HG02763 (cell line): Measurements from ENCODE around the gene AK1.
"Not testable (repeated sequence)": the region's sequence is repeated elsewhere in the genome, so short reads cannot be mapped to it uniquely, and the experiment has no call there.

ENCODE experiments used
- ATAC-seq: cut with Tn5 transposase; IDR thresholded peaks from one replicate; pipeline ENCODE4 v1.9.1; 2021; ENCODE audit warnings: mild to moderate bottlenecking, moderate library complexity; ENCODE audit not compliant: unreplicated experiment

AK1 gene

GRCh38 chr9:127852829-127853228, 24.6 kb downstream of the AK1 start:
- no peak for ATAC-seq

DNA sequence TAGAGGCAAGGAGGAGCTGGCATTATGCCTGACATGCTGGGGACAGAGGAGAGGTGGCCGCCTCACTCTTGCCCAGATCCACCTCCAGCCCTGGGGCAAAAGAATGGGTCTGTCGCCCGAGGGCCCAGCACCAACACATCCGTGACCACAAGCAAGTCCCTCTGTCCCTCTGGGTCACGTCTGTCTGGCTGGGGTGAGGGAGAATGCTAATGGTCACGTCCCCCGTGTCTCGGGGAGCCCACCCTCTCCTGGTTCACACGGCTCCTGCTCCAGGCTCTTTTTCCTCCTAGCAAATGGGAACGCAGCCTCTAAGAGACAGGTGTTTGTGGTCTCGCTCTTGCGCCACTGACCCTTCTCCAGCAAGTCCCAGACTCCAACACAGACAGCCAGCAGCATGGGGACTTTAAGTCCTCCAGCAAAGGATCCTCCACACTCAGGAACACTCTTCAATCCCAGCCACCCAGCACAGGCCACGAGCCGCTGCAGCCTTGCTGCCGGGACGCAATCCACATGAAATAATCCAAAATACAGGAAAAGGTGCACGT, 27.1 kb downstream of the AK1 start:
- no peak for ATAC-seq

GRCh38 chr9:127848756-127849504, 28.5 kb downstream of the AK1 start:
- ATAC-seq, result no peak

- ATAC-seq, result no peak
Observed at GRCh38 chr9:127847833-127848755, 29.4 kb downstream of the AK1 start.

GRCh38 chr9:127847178-127847510, 30.3 kb downstream of the AK1 start:
- no peak for ATAC-seq

DNA sequence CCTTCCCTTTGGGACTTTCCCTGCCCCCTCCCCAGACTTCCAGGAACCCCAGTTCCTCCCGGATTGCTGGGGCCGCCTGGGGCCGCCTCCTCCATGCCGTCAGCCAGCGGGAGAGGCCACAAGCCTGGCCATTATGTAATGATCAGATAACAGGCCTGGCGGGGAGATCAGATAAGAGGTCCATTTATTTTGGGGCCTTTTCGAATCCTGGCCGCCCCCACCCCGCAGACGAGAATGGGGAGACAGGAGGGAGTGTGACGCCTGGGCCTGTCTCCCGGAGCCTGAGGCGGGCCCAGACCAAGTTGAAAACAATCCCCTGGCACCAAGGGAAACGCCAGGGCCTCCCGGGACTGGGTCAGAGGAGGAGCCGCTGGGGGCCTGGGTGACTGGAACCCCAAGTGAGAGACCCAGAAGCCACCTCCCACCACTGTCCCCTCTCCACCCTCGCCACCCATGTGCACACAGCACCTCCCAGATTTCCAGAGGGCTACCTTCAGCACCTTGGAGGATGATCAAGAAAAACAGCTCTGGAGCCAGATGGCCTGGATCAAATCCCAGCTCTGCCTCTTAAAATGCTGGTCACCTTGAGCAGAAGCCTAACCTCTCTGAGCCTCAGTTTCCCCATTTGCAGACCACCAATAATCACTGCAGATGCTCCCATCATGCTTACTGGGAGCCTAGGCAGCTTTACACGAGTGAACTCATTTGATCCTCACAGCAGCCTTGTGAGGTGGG, 30.9 kb downstream of the AK1 start:
- ATAC-seq, result no peak

DNA sequence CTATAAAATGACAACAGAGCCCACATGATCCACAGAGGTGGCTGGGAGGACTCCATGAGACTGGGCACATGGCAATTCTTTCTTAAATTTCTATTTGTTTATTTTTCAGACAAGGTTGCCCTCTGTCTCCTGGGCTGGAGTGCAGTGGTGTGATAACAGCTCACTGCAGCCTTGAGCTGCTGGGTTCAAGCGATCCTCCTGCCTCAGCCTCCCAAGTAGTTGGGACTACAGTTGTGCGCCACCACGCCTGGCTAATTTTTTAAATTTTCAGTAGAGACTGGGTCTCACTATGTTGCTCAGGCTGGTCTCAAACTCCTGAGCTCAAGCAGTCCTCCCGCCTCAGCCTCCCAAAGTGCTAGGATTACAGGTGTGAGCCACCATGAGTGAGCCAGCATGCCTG, 31.9 kb downstream of the AK1 start:
- ATAC-seq, result not testable (repeated sequence)

DNA sequence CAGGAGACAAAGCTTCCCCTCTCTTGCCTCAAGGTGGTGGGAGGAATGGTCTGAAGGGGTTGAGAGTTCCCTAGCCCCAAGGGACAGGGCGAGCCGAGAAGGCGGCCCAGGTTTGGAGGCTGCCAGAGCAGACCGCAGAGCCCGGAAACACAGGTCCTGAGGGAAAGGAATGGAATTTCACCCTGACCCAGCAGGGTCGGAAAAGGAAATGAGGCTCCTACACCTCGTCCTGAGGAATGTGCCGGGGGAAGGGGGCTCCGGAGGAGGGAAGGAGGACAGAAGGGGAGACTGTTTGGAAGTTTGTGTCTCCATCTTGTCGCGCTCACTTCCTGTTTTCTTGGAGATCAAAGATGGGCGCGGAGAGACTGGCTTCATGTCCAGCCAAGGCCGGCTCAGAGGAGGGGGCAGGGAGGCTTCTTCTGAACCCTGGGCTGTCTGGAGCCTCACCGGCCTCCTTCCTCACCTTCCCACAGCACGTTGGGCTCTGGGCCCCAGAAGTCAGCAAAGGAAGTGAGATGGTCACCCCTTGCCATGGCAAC, 32.6 kb downstream of the AK1 start:
- ATAC-seq, result no peak

- ATAC-seq, result no peak
Observed at GRCh38 chr9:127841087-127841835, 36.2 kb downstream of the AK1 start.

DNA sequence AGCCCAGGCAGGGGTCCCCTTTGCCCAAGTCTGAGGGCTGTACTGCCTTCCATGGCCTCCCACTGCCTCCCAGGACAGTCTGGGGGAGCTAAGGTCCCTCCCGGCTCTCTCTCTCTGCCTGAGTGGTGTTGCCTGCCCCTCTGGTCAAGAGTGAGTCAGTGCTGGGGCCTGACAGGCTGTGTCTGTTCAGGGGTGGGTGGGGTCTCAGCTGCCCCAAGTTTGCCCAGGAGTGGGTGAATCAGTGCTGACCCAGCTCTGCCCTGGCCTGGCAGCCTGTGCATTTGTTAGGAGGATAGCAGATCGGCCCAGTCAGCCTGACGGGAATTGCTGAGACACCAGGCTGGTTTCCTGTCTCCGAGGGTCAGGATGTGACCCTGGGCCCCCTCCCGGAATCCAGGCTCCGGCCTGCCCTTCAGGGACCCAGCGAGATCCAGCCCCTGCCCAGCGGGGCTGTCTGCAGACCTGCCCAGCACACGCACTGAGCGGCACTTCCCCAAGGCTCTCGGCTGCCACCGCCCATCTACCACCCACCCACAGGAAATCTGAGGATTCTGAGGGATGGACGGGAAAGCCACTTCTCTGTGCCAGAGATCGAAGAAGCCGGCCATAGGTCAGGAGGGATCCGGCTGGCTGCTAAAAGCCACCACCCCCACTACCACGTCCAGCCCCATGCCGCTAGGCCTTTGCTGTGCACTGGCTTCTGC, 38.9 kb downstream of the AK1 start:
- ATAC-seq, result no peak

DNA sequence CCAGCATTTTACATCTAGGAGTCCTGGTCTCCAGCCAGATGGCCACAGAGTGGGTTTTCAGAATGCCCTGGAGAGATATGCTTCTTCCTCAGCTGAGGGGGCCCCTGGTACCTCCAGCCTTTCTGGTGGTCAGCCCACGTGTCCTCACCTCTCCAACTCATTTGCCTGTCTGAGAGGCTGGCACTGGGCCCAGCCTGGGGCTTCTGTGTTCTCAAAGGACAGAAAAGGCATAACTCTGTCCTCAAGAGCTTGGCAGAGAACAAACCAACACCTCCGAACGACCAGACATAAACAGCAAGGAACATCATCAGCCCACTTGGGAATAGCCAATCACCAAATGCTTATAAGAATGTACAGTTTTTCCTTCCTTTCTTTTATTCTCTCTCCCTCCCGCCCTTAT, 40.1 kb downstream of the AK1 start:
- no peak for ATAC-seq

DNA sequence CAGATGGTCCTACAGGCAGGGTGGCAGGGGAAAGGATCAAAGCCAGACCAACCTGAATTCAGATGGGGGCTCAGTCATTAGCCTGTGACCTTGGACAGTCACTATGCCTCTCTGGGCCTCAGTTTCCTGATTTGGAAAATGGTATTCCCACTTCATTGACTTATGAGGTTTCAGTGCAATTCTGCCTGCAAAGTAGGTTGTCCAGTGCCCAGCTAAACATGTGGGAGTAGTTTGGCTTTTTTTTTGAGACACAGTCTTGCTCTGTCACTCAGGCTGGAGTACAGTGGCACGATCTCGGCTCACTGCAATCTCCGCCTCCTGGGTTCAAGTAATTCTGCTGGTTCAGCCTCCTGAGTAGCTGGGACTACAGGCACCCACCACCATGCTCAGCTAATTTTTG, 40.9 kb downstream of the AK1 start:
- ATAC-seq, result not testable (repeated sequence)

- no peak for ATAC-seq
Observed at GRCh38 chr9:127835991-127836516, 41.4 kb downstream of the AK1 start.

DNA sequence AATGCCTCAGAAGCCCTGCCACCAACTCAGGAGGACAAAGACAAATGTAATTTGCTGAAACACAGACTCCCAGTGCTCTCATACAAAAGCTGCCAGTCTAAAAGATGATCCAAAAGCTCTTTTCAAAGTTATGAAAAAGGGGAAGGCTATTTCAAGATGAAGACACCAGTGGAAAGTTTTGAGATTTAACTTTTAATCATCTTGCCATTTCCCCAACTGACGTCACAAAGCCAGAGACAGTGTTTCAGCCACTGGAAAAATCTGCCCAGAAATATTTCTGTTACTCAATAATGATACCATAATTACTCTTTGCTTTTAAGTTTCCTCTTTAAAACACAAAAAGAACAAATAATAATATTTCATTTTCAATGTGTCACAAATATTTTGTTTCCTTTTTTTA, 43.9 kb downstream of the AK1 start:
- no peak for ATAC-seq

- no peak for ATAC-seq
Observed at GRCh38 chr9:127832248-127832647, 45.2 kb downstream of the AK1 start.

GRCh38 chr9:127829205-127829906, 48.1 kb downstream of the AK1 start:
- no peak for ATAC-seq

DNA sequence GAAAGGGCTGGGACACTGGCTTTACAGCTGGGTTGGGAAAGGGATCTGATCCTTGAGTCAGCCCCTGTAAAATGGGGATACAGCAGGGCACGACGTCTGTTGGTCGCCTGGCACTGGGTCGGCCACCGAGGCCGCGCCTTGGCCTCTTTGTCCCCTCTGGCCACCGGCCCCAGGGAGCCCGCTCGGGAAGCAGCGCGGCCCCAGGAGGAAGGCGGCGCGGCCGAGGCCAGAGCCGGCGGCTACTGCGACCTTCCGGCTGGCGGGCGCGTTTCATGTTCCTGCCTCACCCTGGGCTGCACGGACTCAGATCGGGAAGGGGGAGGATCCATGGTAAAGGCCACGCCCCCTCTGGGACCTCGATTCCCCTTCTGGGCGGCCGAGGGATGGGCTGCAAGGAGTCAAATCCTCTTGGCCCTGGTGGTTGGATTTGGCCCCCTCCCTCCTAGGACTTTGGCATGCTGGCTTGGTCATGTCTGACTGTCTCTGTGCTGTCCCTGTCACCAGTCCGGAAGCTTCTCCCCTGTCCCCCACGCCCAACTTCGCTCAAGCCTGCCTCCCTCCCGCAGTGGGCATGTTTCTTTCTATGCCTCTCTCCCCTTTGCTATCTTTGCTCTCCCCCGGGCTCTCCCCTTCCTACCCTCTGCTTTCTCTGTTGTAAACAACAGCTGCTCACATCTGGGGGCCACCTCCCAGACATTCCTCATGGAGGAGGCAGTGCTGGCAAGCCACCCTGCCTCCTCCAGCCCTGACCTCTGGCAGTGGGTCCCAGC, 49.0 kb downstream of the AK1 start:
- no peak for ATAC-seq
